ACHN (cell line): ENCODE measurements around the gene INSIG2.

Experiments
- DNase-seq: peaks from one replicate; pipeline ENCODE4 v3.0.0-alpha.2; 2015
- in situ Hi-C: cut with HindIII; loops from 2 replicates; pipeline ENCODE4 v1.10.0; 2017; ENCODE audit warnings: low sequenced_read_pairs, low pct_ligation_motif_present, low pct_unique_long_range_greater_than_20kb

Gene INSIG2

DNA sequence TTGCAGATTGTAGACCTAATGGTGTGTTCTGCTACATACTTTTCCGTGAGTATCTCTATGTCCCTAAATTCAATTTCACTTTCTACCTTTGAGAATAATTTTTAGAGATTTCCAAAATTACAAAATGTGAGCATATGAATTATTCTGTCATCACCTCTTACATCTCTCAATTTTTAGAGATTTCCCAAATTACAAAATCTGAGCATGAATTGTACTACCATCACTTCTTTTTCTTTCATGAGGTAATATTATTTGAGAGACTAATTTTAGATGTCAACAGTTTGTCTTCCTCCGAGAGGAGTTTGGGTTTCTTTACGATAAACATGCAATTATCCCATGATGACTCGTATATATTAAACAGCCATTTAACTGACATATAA, 32.1 kb downstream of the INSIG2 start:
- no peak for DNase-seq
- in situ Hi-C loops: no loop called here

DNA sequence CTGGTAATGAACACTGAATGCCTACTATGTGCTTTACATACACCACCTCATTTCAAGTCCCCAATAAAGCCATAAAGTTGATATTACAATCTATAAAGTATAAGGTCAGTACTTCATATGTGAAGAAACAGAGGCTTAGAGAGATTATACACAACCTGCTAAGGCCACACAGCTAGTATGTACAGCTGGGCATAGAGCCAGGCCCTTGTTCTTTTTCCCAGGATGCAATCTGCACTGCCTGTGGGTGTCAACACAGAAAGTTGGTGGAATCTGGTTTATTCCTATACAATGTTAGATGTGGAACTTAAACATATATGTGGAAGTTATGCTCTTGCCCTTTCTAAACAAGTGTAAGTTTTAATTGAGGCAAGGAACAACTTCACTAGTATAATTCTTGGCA, 32.8 kb downstream of the INSIG2 start:
- in situ Hi-C loops: no loop called here
- no peak for DNase-seq

DNA sequence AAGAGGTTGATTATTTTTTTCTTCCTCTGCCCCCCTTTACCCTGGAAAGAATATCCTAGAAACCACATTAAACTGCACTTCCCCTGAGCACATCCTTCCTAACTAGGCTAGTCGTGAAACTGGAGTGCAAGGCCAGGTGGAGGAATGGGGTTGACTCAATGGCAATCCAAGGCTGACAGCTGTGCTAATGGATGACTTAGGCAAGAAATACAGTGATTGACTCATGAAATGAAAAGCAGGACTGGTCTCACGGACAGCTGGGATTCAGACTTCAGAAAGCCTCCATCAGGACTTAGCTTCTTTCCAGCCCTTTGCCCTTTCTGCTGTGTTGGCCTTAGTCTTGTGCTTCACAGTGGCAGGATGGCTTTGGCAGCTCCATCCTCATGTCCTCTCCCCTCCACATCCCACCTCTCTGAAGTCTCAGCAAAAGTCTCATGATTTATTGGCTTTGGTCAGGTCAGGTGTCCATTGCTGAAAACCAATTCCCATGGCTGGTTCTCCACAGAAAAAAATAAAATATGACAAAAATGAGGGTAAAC, 33.8 kb downstream of the INSIG2 start:
- no peak for DNase-seq
- in situ Hi-C loops: no loop called here

GRCh38 chr2:118122594-118123281, 34.5 kb downstream of the INSIG2 start:
- DNase-seq: peak; percentile 54
- in situ Hi-C loops: no loop called here

- DNase-seq: no peak
- in situ Hi-C loops: no loop called here
These were observed 35.4 kb downstream of the INSIG2 start for GRCh38 chr2:118123561-118124232.

DNA sequence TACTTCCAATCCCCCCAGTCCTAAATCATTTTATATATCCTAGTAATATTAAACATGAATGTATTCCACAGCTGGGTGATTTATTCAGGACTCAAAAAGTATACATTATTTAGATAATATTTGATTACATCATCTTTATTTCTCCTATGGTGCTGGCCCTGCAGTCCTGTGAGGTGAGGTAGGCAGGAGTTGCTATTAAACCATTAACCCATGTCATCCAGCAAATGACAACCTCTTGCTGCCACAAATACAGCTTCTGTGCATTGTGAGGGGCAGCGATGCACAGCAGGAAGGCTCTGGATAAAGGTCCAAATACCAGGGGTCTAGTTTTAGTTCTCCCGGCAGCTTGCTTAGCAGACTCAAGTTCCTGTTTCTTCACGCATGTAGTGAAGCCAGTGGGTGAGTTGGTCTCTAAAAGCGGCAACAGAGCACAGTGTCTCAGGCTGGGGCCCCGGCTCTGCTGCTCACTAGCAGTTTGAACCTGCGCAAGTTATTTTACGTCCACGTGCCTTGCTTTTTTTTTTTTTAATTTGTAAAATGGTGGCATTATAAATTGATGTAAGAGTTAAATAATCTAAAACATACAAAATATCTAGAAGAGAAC, 36.1 kb downstream of the INSIG2 start:
- no peak for DNase-seq
- in situ Hi-C loops: no loop called here

- in situ Hi-C loops: no loop called here
- no peak for DNase-seq
These were observed 39.0 kb downstream of the INSIG2 start for GRCh38 chr2:118127250-118127649.

DNA sequence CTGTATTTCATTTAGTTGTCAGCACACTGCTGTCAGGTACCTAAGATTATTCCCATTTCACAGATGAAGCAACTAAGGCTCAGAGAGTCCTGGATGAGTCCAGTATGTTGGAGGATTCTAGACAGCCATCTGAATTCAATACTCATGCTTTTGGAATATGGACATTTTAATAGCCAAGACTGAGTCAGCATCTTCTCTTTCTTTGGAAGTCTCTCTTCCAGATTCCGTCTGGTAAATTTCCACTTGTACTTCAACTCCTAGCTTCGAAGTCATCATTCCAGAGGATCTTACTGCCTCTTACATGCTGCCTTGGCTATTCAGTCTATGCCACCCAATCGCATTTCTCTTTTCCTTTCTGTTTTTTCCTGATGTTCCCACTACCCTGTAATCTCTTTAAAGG, 40.6 kb downstream of the INSIG2 start:
- DNase-seq: no peak
- in situ Hi-C loops: no loop called here

DNA sequence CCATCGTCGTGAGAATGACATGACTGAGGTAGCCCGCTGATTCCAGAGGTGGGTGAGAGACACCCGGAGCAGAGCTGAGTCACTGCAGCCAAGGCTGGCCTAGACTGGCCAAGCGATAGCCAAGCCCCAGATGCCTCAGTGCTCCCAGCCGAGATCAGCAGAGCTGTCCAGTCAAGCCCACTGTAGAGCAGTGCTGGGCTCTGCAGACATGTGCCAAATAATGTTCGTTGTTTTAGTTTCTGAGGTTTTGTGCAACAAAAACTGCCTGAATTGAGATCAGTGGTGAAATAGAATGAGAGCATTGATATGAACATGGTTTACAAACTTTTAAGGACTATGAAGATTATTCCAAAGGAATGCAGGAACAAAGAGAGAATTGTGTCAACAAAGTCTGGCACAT, 42.1 kb downstream of the INSIG2 start:
- no peak for DNase-seq
- in situ Hi-C loops: no loop called here

- in situ Hi-C loops: no loop called here
- no peak for DNase-seq
These were observed 43.5 kb downstream of the INSIG2 start for GRCh38 chr2:118131771-118132170.

DNA sequence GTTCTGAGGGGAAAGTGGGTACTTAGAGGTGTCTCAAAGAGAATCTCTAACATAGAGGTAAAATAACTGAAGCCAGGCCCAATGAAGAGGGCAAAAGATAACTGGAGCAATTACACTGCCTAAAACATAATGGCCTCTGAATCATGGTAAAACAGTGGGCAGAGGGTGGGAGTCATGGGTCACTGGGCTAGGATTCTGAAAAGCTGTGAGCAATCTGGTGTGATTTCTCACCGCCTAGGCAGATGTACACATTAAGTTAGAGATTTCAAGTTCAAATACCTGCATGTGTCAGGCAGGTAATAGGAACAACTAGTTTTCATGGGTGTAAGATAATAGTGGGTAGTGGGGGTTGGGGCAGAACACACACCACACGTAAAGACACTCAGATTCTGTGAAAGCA, 45.6 kb downstream of the INSIG2 start:
- no peak for DNase-seq
- in situ Hi-C loops: no loop called here

GRCh38 chr2:118134650-118135049, 46.4 kb downstream of the INSIG2 start:
- DNase-seq: no peak
- in situ Hi-C loops: no loop called here

- in situ Hi-C loops: no loop called here
- no peak for DNase-seq
These were observed 56.9 kb downstream of the INSIG2 start for GRCh38 chr2:118145207-118145606.

DNA sequence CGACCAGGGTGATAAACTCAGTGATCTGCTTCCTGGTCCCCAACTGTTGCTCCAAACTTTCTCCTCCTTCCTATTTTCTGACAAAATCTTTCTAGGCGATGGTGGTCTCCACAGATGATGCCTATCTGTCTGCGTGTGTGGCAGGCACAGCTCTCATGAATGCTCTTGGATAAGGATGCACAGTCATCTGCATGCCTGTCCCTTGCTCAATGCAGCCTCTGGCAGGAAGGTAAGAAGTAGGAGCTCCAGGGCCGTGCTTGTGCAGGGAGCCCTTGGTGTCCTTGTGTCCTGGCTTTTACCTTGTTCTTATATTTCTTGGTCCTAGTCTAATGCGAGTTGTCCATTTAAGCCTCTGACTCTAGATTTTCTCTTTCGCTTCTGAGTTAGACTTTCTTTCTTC, 57.5 kb downstream of the INSIG2 start:
- in situ Hi-C loops: no loop called here
- DNase-seq: no peak

- in situ Hi-C loops: no loop called here
- no peak for DNase-seq
These were observed 58.3 kb downstream of the INSIG2 start for GRCh38 chr2:118146315-118147283.

DNA sequence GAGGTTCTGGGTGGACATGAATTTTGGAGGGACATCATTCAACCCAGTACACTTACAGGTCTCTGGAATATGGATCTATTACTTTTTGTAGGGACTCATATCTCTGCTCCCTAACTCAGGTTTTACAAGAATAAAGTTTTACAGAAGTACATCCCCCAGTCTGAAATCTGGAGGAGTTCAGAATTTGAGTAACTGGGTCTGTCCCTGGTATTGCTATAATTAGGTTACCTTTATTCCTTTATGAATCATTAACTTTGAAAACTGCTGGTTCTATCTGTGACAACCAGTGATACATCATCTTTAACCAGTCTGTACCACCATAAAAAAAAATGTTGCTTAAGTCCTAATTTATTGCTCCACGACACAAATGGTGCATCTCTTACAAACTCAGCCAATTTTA, 59.9 kb downstream of the INSIG2 start:
- in situ Hi-C loops: no loop called here
- DNase-seq: no peak

DNA sequence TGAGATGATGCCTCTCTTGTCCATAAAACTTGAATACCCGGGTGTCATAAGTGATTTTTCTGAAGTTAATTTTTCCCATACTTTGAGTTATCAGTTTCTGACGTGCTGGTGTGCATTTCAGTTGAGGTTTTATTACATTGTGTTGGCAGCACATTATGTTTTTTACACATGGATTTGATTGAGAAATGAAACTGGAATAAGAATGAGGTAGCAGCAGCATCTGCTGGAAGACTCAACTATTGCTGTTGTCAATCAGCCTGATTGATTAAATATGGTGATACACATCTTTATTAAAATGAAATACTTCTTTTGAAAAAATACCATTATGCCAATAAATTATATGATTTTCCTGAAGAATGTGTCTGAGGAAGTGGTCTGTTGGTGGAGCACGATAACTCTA, 60.5 kb downstream of the INSIG2 start:
- in situ Hi-C loops: no loop called here
- DNase-seq: no peak

- DNase-seq: no peak
- in situ Hi-C loops: no loop called here
These were observed 62.0 kb downstream of the INSIG2 start for GRCh38 chr2:118150294-118150693.

DNA sequence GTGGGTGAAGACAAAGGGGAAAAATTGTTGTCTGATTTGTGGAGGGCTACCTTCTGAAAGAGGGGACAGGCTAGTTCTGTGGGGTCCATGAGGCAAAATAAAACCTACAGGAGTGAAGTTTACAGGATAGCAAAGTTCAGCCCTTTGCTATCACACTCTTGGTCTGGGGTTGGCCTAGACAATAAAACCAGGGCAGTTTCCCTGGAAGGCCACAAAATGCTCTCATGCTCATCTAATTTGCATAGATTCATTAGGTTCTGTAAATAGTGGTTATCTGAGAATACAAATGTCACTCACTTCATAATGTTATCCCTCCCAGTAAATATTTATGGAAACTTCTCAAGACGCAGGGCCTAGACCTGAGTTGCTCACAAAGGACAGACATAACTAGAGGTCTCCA, 63.6 kb downstream of the INSIG2 start:
- in situ Hi-C loops: no loop called here
- no peak for DNase-seq
